GM21447 (cell line): ENCODE results near the gene OVAAL.

ENCODE experiments used
- ATAC-seq: cut with Tn5 transposase; IDR thresholded peaks from one replicate; pipeline ENCODE4 v1.9.1; 2021; ENCODE audit not compliant: unreplicated experiment

The OVAAL gene

GRCh38 chr1:180603850-180604226, 45.1 kb downstream of the OVAAL start:
- ATAC-seq: no peak

DNA sequence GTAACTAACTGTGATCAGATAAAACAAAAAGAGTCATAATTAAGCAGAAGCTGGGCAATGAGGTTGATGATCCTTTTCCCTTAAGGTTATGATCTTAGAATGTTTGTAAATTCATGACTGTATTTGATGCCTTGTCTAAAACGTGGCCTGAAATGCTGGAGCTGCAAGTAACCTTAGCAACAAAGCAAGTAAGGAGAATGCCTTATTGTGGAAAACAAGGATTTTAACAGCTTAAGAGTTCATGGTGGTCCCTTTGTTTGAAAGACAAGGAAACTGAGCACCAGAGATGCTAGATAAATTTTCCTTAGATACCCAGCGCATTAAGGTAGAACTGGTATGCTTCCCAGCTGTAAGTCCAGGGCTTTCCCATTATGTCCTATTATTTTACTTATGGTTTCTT, 47.4 kb downstream of the OVAAL start:
- ATAC-seq: no peak

- ATAC-seq: no peak
Observed at GRCh38 chr1:180609643-180610555, 51.1 kb downstream of the OVAAL start.

DNA sequence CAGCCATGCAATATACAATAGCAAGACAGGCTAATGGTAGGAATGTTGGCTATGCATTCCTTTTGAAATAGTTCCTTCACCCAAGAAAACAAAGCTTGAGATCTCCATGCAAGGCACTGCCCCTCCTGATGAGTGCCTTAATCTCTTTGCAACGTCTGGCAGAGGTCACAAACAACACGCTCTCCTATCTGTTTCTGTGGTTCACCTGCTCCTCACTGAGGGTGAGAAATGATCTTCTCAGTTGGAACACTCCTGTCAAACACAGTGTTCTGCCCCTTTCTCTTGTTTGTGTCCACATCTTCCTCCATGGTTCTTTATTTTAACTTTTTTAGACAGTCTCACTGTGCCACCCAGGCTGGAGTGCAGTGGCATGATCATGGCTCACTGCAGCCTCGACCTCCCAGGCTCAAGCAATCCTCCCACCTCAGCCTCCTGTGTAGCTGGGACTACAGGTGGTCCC, 51.8 kb downstream of the OVAAL start:
- ATAC-seq: no peak

GRCh38 chr1:180611016-180611930, 52.5 kb downstream of the OVAAL start:
- no peak for ATAC-seq

- no peak for ATAC-seq
Observed at GRCh38 chr1:180612632-180613031, 53.9 kb downstream of the OVAAL start.

- no peak for ATAC-seq
Observed at GRCh38 chr1:180614730-180615129, 56.0 kb downstream of the OVAAL start.

GRCh38 chr1:180615493-180616290, 56.9 kb downstream of the OVAAL start:
- ATAC-seq: no peak
